Hepatocyte (in vitro differentiated cells): ENCODE measurements around the gene SLAMF1. TPM values are rescaled to one million over a fixed set of nuclear protein-coding genes. Genes with fewer than 3 reads are reported as not detected.

Experiments
- DNase-seq: peaks from one replicate; pipeline ENCODE4 v3.0.0-alpha.2; 2016; ENCODE audit warnings: low spot score
- H2AFZ ChIP-seq: fragments of 200-600 bp; sonication (generic); 2 replicates; pipeline ENCODE4 v1.6.0; 2016; ENCODE audit warnings: antibody characterized with exemption, mild to moderate bottlenecking
- H3K27ac ChIP-seq: fragments of 200-600 bp; sonication (generic); 2 replicates; pipeline ENCODE4 v1.5.1; 2016; ENCODE audit warnings: mild to moderate bottlenecking
- H3K27me3 ChIP-seq: fragments of 200-600 bp; sonication (generic); 2 replicates; pipeline ENCODE4 v1.6.1; 2016
- H3K36me3 ChIP-seq: fragments of 200-600 bp; sonication (generic); replicated peaks from 2 replicates; pipeline ENCODE4 v1.5.1; 2016; ENCODE audit warnings: low read depth; ENCODE audit not compliant: insufficient read depth
- H3K4me1 ChIP-seq: fragments of 200-600 bp; sonication (generic); 2 replicates; pipeline ENCODE4 v1.5.1; 2016; ENCODE audit warnings: mild to moderate bottlenecking, moderate library complexity; ENCODE audit not compliant: insufficient read depth
- H3K4me2 ChIP-seq: fragments of 200-600 bp; sonication (generic); 2 replicates; pipeline ENCODE4 v1.6.0; 2016
- H3K4me3 ChIP-seq: fragments of 200-600 bp; sonication (generic); 2 replicates; pipeline ENCODE4 v1.5.1; 2016; ENCODE audit warnings: mild to moderate bottlenecking
- H3K79me2 ChIP-seq: fragments of 200-600 bp; sonication (generic); 2 replicates; pipeline ENCODE4 v1.6.0; 2017; ENCODE audit warnings: mild to moderate bottlenecking
- H3K9me2 ChIP-seq: fragments of 200-600 bp; sonication (generic); replicated peaks from 2 replicates; pipeline ENCODE4 v1.6.0; 2017; ENCODE audit warnings: mild to moderate bottlenecking; ENCODE audit not compliant: insufficient read depth
- H3K9me3 ChIP-seq: fragments of 200-600 bp; sonication (generic); 2 replicates; pipeline ENCODE4 v1.5.1; 2016; ENCODE audit warnings: low read depth, mild to moderate bottlenecking
- H4K20me1 ChIP-seq: fragments of 200-600 bp; sonication (generic); 2 replicates; pipeline ENCODE4 v1.6.0; 2016; ENCODE audit warnings: mild to moderate bottlenecking; ENCODE audit not compliant: insufficient read depth, poor library complexity, severe bottlenecking
- EZH2 ChIP-seq: fragments of 200-600 bp; sonication (generic); IDR thresholded peaks from 2 replicates; pipeline ENCODE4 v1.6.1; 2016; ENCODE audit warnings: antibody characterized with exemption, mild to moderate bottlenecking, borderline replicate concordance
- EZH2phosphoT487 ChIP-seq: fragments of 200-600 bp; sonication (generic); IDR thresholded peaks from one replicate; pipeline ENCODE4 v1.6.1; 2018; ENCODE audit warnings: antibody characterized with exemption, mild to moderate bottlenecking, low read depth, moderate library complexity; ENCODE audit not compliant: unreplicated experiment, severe bottlenecking
- WGBS: methylation state at CpG from one replicate; pipeline ENCODE4 v1.1.6; 2016; ENCODE audit warnings: low lambda C conversion rate; ENCODE audit errors: missing lambda C conversion rate; 5-methylcytosine and 5-hydroxymethylcytosine counted together
- polyA plus RNA-seq: library from polyadenylated mRNA; unstranded; fragments of >200 nt; fragmentation: Nextera tagmentation; extraction: Ambion mirVana; gene quantifications from 2 replicates; pipeline ENCODE4 v1.2.1, GENCODE V29; 2016
- total RNA-seq: library from RNA; depleted of rRNA; stranded (reverse); fragments of >200 nt; gene quantifications from 2 replicates; pipeline ENCODE4 v1.2.3, GENCODE V29; 2014
- TF ChIP-seq, protein P1 (sequence below): fragments of 200-600 bp; sonication (generic); IDR thresholded peaks from 2 replicates; pipeline ENCODE4 v1.5.1; 2016; ENCODE audit warnings: antibody characterized with exemption, mild to moderate bottlenecking; ENCODE audit not compliant: poor library complexity

Gene SLAMF1
- total and polyA plus RNA-seq, 2 experiments from 2014 or later = 1.2 to 2.1 TPM

DNA sequence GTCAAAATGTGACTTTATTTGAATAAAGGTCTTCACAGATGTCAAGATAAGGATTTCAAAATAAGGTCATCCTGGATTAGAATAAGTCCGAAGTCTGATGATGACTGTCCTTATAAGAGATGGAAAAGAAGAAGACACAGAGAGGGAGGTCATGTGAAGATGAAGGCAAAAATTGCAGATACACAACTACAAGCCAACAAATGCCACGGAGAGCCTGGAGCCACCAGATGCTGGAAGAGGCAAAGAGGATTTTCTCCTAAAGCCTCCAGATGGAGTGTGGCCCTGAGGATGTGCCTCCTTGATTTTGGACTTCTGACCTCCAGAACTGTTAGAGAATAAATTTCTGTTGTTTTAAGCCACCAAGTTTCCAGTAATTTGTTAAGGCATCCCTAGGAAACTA lies 31.2 kb downstream of the SLAMF1 start:
- DNase-seq = no peak
- H3K4me2 ChIP-seq = no peak overlapping the region
- H3K4me3 ChIP-seq = no peak overlapping the region
- H3K9me3 ChIP-seq = no peaks in the 10 kb centered on the region
- WGBS = 91% methylated on average over 2 of the region's 2 CpGs
- no peaks in the 10 kb centered on the region for H3K36me3 ChIP-seq
- H3K27me3 ChIP-seq = no peaks in the 10 kb centered on the region
- TF ChIP-seq EZH2phosphoT487 = no peak
- TF ChIP-seq, protein P1, sequence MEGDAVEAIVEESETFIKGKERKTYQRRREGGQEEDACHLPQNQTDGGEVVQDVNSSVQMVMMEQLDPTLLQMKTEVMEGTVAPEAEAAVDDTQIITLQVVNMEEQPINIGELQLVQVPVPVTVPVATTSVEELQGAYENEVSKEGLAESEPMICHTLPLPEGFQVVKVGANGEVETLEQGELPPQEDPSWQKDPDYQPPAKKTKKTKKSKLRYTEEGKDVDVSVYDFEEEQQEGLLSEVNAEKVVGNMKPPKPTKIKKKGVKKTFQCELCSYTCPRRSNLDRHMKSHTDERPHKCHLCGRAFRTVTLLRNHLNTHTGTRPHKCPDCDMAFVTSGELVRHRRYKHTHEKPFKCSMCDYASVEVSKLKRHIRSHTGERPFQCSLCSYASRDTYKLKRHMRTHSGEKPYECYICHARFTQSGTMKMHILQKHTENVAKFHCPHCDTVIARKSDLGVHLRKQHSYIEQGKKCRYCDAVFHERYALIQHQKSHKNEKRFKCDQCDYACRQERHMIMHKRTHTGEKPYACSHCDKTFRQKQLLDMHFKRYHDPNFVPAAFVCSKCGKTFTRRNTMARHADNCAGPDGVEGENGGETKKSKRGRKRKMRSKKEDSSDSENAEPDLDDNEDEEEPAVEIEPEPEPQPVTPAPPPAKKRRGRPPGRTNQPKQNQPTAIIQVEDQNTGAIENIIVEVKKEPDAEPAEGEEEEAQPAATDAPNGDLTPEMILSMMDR = no peak
- H3K27ac ChIP-seq = no peak overlapping the region
- no peaks in the 10 kb centered on the region for H3K79me2 ChIP-seq
- H3K9me2 ChIP-seq = no peaks in the 10 kb centered on the region
- no peaks in the 10 kb centered on the region for H3K4me1 ChIP-seq
- no peaks in the 10 kb centered on the region for H4K20me1 ChIP-seq
- H2AFZ ChIP-seq = no peak overlapping the region

DNA sequence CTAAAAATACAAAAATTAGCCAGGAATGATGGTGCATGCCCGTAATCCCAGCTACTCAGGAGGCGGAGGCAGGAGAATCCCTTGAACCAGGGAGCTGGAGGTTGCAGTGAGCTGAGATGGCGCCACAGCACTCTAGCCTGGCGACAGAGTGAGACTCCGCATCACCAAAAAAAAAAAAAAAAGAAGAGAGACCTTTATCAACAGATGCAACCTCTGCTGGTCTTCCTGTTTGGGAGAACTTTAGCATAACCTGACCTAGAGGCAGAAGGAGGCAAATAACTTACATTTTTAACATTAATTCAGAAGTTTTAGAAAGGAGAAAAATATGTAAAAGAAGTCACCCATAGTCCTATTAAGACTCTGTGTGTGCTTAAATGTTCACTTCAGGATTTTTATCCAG lies 32.4 kb downstream of the SLAMF1 start:
- DNase-seq = no peak
- Histone ChIP-seq H3K4me1 (no peaks in the 10 kb centered on the region), H3K4me2 (no peak overlapping the region), H4K20me1 (no peaks in the 10 kb centered on the region), H3K27ac (no peak overlapping the region), H2AFZ (no peak overlapping the region), H3K4me3 (no peak overlapping the region), H3K27me3 (no peaks in the 10 kb centered on the region), H3K79me2 (no peaks in the 10 kb centered on the region), H3K9me2 (no peaks in the 10 kb centered on the region), H3K36me3 (no peaks in the 10 kb centered on the region), H3K9me3 (no peaks in the 10 kb centered on the region)
- WGBS = 70% methylated on average over 5 of the region's 5 CpGs
- TF ChIP-seq, protein P1 = no peak
- no peak for TF ChIP-seq EZH2phosphoT487
- no peak for TF ChIP-seq EZH2

DNA sequence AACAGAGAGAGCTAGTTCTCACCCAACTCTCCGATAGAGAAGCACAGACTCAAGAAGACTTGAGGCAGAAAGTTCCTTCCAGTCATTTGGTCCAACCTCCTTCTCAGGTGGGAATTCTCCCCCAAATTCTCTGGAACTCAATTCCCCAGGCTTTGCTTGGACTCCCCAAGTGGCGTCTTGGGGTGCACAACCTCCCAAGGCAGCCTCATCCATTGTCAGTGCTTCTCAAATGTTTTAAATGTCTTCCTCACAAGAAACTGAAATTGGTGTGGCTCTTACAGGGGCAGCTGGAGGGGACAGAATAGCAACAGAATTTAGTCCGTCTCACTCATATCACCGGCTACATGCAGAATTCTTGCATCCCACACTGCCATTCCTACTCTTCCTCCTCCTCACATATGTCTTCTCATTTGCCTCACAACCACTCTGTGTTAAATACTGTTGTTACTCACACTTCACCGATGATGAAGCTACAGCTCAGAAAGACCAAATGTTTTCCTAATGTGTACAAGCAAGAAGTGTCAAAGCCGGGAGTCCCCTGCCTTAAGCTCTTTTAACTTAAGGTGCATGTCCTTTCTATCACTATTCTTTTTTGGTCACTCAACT lies 34.1 kb downstream of the SLAMF1 start:
- Histone ChIP-seq H3K27ac (no peak overlapping the region), H4K20me1 (no peaks in the 10 kb centered on the region), H3K4me1 (no peaks in the 10 kb centered on the region), H3K9me3 (no peaks in the 10 kb centered on the region), H3K27me3 (no peaks in the 10 kb centered on the region), H3K4me3 (no peak overlapping the region), H3K4me2 (no peak overlapping the region), H3K79me2 (no peaks in the 10 kb centered on the region), H3K36me3 (no peaks in the 10 kb centered on the region), H3K9me2 (no peaks in the 10 kb centered on the region), H2AFZ (no peak overlapping the region)
- TF ChIP-seq, protein P1 = no peak
- TF ChIP-seq EZH2 = no peak
- TF ChIP-seq EZH2phosphoT487 = no peak
- 93% methylated on average over 6 of the region's 6 CpGs for WGBS
- DNase-seq = no peak
